Stimulated activated effector memory CD8-positive, alpha-beta T cell treated with anti-CD3 and anti-CD28 coated beads, Interleukin-12 subunit alpha, Interleukin-12 subunit beta, amount 100 ng/mL, for 72 hours (primary cell): ENCODE results near the gene ACVR2B.
"Not testable (repeated sequence)": the region's sequence is repeated elsewhere in the genome, so short reads cannot be mapped to it uniquely, and the experiment has no call there.

Source experiments
- ATAC-seq: fragments of 150-1000 bp; cut with Tn5 transposase; 2 replicates; pipeline ENCODE4 v1.10.0; 2021
- DNase-seq, 2 donors: peaks; one replicate each; pipeline ENCODE4 v3.0.0; 2021 to 2022; ENCODE audit warnings: low spot score in 2 of 2
- H3K27ac Mint-ChIP-seq: one replicate; pipeline ENCODE4 v1.8.0; 2022; ENCODE audit warnings: mild to moderate bottlenecking, mixed read lengths
- H3K36me3 Mint-ChIP-seq: one replicate; pipeline ENCODE4 v1.8.0; 2022; ENCODE audit warnings: mild to moderate bottlenecking, mixed read lengths
- H3K4me1 Mint-ChIP-seq: one replicate; pipeline ENCODE4 v1.8.0; 2022; ENCODE audit warnings: mixed read lengths
- H3K4me3 Mint-ChIP-seq: one replicate; pipeline ENCODE4 v1.8.0; 2022; ENCODE audit warnings: mild to moderate bottlenecking, mixed read lengths
- H3K9me3 Mint-ChIP-seq: one replicate; pipeline ENCODE4 v1.8.0; 2022; ENCODE audit warnings: mixed read lengths

Gene ACVR2B

GRCh38 chr3:38453075-38453912 lies at the start of gene ACVR2B:
TSS of gene ACVR2B (plus strand) at chr3:38453890. CDS start at chr3:38454323, 433 bp downstream.
- H3K36me3 Mint-ChIP-seq = no peaks in the 10 kb centered on the region

GRCh38 chr3:38404286-38404685 lies 49.4 kb upstream of the ACVR2B start:
- ATAC-seq (no peak), DNase-seq (no peak)
- Mint-ChIP-seq H3K4me3 (no peak overlapping the region), H3K36me3 (peaks cover 9% of the 10 kb centered on the region), H3K9me3 (no peaks in the 10 kb centered on the region), H3K4me1 (no peaks in the 10 kb centered on the region), H3K27ac (no peak overlapping the region)

More at GRCh38 chr3:38453075-38453912, at the start of gene ACVR2B:
- Mint-ChIP-seq H3K27ac (peak within 1 kb of the TSS; percentile 92), H3K9me3 (no peaks in the 10 kb centered on the region), H3K4me3 (peak within 1 kb of the TSS; percentile 91), H3K4me1 (peaks cover 23% of the 10 kb centered on the region)
- peak; percentile 72 for ATAC-seq
- DNase-seq = peak; percentile 57 to 82

GRCh38 chr3:38411591-38411990 lies 42.1 kb upstream of the ACVR2B start:
- Mint-ChIP-seq H3K27ac (no peak overlapping the region), H3K36me3 (no peaks in the 10 kb centered on the region), H3K4me1 (no peaks in the 10 kb centered on the region), H3K9me3 (no peaks in the 10 kb centered on the region), H3K4me3 (no peak overlapping the region)
- ATAC-seq (no peak), DNase-seq (no peak)

GRCh38 chr3:38420758-38421157 lies 32.9 kb upstream of the ACVR2B start:
- H3K9me3 Mint-ChIP-seq, ATAC-seq, H3K27ac Mint-ChIP-seq, H3K4me3 Mint-ChIP-seq, H3K4me1 Mint-ChIP-seq, DNase-seq, H3K36me3 Mint-ChIP-seq: not testable (repeated sequence)

GRCh38 chr3:38421679-38422336 lies 31.9 kb upstream of the ACVR2B start:
- no peak for ATAC-seq
- Mint-ChIP-seq H3K36me3 (no peaks in the 10 kb centered on the region), H3K4me3 (no peak overlapping the region), H3K27ac (no peak overlapping the region), H3K4me1 (peaks cover 9% of the 10 kb centered on the region), H3K9me3 (no peaks in the 10 kb centered on the region)
- DNase-seq = no peak

- not testable (repeated sequence) for DNase-seq, H3K4me3 Mint-ChIP-seq, H3K36me3 Mint-ChIP-seq, H3K9me3 Mint-ChIP-seq, ATAC-seq
- peak overlapping the region; percentile 73 for H3K27ac Mint-ChIP-seq
- H3K4me1 Mint-ChIP-seq = peaks cover 24% of the 10 kb centered on the region
Observed at GRCh38 chr3:38426798-38427426, 26.8 kb upstream of the ACVR2B start.

GRCh38 chr3:38432871-38433658 lies 20.6 kb upstream of the ACVR2B start:
- ATAC-seq, H3K36me3 Mint-ChIP-seq, DNase-seq, H3K27ac Mint-ChIP-seq, H3K4me3 Mint-ChIP-seq: not testable (repeated sequence)
- Mint-ChIP-seq H3K9me3 (peaks cover 14% of the 10 kb centered on the region), H3K4me1 (peaks cover 13% of the 10 kb centered on the region)

GRCh38 chr3:38433661-38434060 lies 20.0 kb upstream of the ACVR2B start:
- H3K4me3 Mint-ChIP-seq, H3K36me3 Mint-ChIP-seq, ATAC-seq, DNase-seq, H3K27ac Mint-ChIP-seq, H3K4me1 Mint-ChIP-seq: not testable (repeated sequence)
- H3K9me3 Mint-ChIP-seq = peaks cover 14% of the 10 kb centered on the region

- H3K9me3 Mint-ChIP-seq = peaks cover 14% of the 10 kb centered on the region
- not testable (repeated sequence) for H3K36me3 Mint-ChIP-seq, DNase-seq, H3K27ac Mint-ChIP-seq, H3K4me1 Mint-ChIP-seq, ATAC-seq, H3K4me3 Mint-ChIP-seq
Observed at GRCh38 chr3:38438436-38439069, 15.1 kb upstream of the ACVR2B start.

- H3K4me3 Mint-ChIP-seq, H3K9me3 Mint-ChIP-seq, H3K36me3 Mint-ChIP-seq, H3K27ac Mint-ChIP-seq, H3K4me1 Mint-ChIP-seq, ATAC-seq, DNase-seq: not testable (repeated sequence)
Observed at GRCh38 chr3:38443205-38443604, 10.5 kb upstream of the ACVR2B start.

GRCh38 chr3:38446085-38446686 lies 7.5 kb upstream of the ACVR2B start:
- no peak overlapping the region for H3K4me3 Mint-ChIP-seq
- DNase-seq (peak in 1 of 2 donors; percentile 15), ATAC-seq (no peak)
- H3K36me3 Mint-ChIP-seq = no peaks in the 10 kb centered on the region
- H3K9me3 Mint-ChIP-seq = no peaks in the 10 kb centered on the region
- H3K4me1 Mint-ChIP-seq = no peaks in the 10 kb centered on the region
- no peak overlapping the region for H3K27ac Mint-ChIP-seq

GRCh38 chr3:38446812-38447211 lies 6.9 kb upstream of the ACVR2B start:
- Mint-ChIP-seq H3K4me1 (no peaks in the 10 kb centered on the region), H3K36me3 (no peaks in the 10 kb centered on the region), H3K27ac (no peak overlapping the region), H3K4me3 (no peak overlapping the region), H3K9me3 (no peaks in the 10 kb centered on the region)
- ATAC-seq (no peak), DNase-seq (no peak)

- no peak overlapping the region for H3K27ac Mint-ChIP-seq
- H3K4me3 Mint-ChIP-seq = no peak overlapping the region
- H3K36me3 Mint-ChIP-seq = no peaks in the 10 kb centered on the region
- H3K9me3 Mint-ChIP-seq = no peaks in the 10 kb centered on the region
- DNase-seq (peak in 1 of 2 donors; percentile 37), ATAC-seq (no peak)
- H3K4me1 Mint-ChIP-seq = peaks cover 18% of the 10 kb centered on the region
Observed at GRCh38 chr3:38450853-38451252, 2.8 kb upstream of the ACVR2B start.

GRCh38 chr3:38453913-38454177 lies 155 bp downstream of the ACVR2B start:
- H3K4me3 Mint-ChIP-seq = peak overlapping the region; percentile 91
- no peaks in the 10 kb centered on the region for H3K36me3 Mint-ChIP-seq
- peaks cover 23% of the 10 kb centered on the region for H3K4me1 Mint-ChIP-seq
- peak overlapping the region; percentile 92 for H3K27ac Mint-ChIP-seq
- DNase-seq (no peak), ATAC-seq (no peak)
- H3K9me3 Mint-ChIP-seq = no peaks in the 10 kb centered on the region
